GM21447 (cell line): ENCODE measurements around the gene MPHOSPH8.
"Not testable (repeated sequence)": the region's sequence is repeated elsewhere in the genome, so short reads cannot be mapped to it uniquely, and the experiment has no call there.

ENCODE experiments used
- ATAC-seq: cut with Tn5 transposase; IDR thresholded peaks from one replicate; pipeline ENCODE4 v1.9.1; 2021; ENCODE audit not compliant: unreplicated experiment

MPHOSPH8 gene

DNA sequence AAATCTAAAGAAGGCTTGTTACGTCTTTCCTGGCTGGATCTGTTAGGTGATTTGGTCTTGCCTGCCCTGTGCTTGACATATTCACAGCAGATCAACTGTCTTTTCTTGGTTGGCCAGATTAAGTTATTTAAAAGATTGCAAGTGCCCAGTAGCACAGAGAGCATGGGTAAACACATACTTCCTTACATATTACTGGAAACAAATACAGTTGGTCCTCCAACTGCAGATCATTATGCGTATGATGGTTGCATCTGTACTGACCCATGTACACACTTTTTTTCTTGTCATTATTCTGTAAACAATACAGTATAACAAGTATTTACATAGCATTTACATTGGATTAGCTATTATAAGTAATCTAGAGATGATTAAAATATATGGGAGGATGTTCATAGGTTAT, 9.2 kb upstream of the MPHOSPH8 start:
- no peak for ATAC-seq

GRCh38 chr13:19632915-19633478, 462 bp upstream of the MPHOSPH8 start:
- ATAC-seq, result no peak

DNA sequence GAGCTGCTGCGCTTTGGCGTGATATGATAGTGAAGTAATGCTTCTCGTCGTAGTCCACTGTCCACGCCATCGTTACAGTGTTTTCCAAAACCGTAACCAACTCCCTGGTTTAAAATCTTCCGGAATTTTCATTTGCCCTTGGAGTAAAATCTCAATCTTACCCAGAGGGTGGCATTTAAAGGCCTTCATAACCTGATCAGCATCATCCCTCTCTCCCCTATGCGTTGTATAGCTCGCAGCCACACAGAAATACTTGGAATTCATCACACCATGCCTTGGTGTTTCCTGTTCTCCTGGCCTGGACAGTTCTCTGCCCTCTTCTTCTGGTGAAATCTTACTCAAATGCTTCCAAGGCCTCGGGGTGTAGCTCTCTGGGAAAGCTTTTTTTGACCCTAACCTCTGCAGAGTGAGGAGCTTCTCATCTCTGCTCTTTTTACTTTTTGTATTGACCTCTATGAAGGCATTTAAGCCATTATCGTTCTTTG, 839 bp downstream of the MPHOSPH8 start:
- no peak for ATAC-seq

DNA sequence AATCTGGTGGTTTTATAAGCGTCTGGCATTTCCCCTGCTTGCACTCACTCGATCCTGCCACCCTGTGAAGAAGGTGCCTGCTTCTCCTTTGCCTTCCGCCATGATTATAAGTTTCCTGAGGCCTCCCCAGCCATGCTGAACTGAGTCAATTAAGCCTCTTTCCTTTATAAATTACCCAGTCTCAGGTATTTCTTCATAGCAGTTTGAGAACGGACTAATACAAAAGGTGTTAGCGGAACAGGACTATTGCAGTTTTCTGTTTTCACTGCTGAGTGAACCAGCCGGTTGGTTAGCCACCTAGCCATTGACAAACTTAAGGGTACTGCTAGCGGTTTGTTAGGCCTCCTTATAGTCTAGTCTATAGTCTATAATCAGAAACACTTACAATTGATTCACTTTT, 2.5 kb downstream of the MPHOSPH8 start:
- not testable (repeated sequence) for ATAC-seq

- ATAC-seq, result no peak
Observed at GRCh38 chr13:19643652-19644051, 10.2 kb downstream of the MPHOSPH8 start.

DNA sequence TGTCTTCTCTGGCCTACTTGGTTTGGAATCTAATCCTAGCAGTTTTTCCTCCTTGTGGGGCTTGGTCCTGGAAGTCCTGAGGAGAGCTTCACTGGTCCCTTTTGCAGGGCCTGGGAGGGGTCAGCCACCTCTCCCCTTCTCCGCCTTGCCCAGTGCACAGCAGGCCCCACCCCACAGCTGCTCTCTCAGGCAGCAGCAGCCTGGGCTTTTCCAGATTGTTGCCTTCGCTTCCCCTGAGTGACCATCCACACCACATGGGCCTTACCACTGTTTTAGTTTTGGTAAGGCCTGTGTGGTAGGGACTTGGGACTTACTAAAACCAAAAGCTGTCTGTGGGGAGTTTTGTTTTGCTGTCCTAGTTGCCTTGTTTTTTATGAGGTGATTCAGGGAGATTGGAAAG, 11.5 kb downstream of the MPHOSPH8 start:
- ATAC-seq, result no peak

DNA sequence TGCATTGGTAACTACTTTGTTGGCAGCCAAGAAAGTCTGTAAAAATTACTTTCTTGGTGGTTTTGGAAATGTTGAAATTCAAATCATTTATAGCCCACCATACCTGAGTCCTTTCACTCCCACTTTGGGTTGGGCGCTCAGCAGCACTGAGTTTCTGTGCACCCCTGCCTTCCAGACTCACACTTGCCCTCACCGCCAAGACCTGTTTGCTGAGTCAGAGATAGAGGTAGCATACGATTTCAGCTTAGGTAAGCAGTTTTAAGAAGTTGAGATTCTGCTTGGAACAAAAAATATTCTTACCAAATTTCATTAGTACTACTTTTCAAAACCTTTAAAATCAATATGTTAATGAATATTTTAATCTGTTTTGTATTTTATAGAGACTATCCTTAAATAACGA, 12.6 kb downstream of the MPHOSPH8 start:
- ATAC-seq, result no peak

- no peak for ATAC-seq
Observed at GRCh38 chr13:19650742-19651141, 17.3 kb downstream of the MPHOSPH8 start.

DNA sequence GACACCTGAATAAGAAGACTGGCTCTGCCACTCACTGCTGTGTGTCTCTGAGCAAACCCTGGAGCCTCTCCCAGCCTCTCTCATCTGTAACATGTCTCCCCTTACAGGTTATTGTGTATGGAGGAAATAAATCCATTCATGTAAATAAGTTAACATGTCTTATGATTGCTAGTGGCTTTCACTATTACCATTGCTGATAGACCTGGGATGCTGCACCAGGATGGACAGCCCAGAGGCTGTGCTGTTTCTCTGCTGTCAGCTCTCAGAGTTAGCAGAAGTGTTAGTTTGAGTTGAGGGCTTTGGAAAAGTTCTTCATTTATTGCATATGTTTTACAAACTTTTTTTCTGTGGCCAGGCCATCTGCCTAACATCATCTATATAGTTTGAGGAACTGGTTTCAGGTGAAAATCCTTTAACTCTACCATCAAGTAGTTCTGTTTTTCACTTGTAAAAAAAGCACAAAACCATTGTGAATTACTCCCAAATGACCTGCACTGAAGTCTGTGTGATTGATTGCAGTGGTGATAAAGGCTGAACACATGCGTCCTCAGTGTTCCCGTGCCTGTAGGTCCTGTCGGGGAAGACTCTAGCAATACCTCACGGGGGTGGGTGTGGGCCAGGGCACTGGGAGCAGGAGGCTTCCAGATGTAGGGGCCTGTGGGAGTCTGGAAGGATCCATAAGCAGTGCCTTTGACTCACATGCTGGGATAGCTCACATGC, 24.6 kb downstream of the MPHOSPH8 start:
- no peak for ATAC-seq

- ATAC-seq, result no peak
Observed at GRCh38 chr13:19658831-19659230, 25.4 kb downstream of the MPHOSPH8 start.

DNA sequence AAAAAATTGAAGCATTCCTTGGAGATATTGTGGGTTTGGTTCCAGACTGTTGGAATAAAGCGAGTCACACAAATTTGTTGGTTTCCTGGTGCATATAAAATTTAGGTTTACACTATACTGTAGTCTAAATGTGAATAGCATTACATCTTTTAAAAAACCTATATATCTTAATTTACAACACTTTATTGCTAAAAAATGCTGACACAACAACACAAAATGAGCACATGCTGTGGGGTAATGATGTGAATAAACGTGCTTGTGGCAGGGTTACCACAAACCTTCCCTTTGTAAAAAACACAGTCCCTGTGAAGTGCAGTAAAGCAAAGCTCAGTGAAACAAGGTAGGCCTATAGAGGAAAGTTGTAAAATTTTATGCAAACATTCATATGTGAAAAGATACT, 27.7 kb downstream of the MPHOSPH8 start:
- no peak for ATAC-seq

GRCh38 chr13:19661561-19661960, 28.1 kb downstream of the MPHOSPH8 start:
- no peak for ATAC-seq

GRCh38 chr13:19663416-19663979, 30.0 kb downstream of the MPHOSPH8 start:
- no peak for ATAC-seq

- no peak for ATAC-seq
Observed at GRCh38 chr13:19664481-19665230, 31.2 kb downstream of the MPHOSPH8 start.

GRCh38 chr13:19665427-19665859, 32.0 kb downstream of the MPHOSPH8 start:
- ATAC-seq, result no peak

- ATAC-seq, result no peak
Observed at GRCh38 chr13:19668778-19669177, 35.3 kb downstream of the MPHOSPH8 start.

DNA sequence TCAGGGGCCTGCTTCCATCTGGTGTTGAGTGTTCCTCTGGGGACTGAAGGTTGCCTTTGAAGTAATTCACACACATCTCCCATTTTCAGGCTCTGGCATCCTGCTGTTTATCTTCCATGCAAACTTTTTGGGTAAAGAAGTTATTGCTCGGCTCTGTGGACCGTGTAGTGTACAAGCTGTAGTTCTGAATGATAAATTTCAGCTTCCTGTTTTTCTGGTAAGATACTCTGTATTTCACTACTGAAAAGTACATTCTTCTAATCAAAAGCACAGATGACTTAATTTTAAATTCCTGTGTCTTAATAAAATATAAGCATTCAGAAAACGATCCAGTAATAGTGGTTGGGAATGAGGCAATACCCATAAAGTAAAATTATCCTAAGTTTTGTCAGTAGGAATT, 36.7 kb downstream of the MPHOSPH8 start:
- ATAC-seq, result no peak

DNA sequence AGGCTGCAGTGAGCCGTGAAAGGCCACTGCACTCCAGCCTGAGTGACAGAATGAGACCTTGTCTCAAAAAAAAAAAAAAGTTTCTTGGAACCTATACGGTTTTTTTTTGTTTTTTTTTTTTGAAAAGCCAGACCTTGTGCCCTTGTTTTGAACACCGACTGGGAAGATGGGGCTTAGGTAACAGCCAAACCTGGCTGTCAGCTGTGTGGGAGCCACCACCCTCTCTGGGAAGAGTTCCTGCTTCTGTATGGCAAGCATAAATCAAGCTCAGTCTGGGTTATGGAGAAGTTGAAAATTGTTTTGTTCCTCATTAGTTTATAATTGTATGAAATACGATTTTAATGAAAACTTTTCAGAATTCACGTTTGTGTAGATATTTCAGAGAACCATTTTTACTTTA, 39.5 kb downstream of the MPHOSPH8 start:
- ATAC-seq, result no peak

GRCh38 chr13:19673473-19674430, 40.3 kb downstream of the MPHOSPH8 start:
- no peak for ATAC-seq

DNA sequence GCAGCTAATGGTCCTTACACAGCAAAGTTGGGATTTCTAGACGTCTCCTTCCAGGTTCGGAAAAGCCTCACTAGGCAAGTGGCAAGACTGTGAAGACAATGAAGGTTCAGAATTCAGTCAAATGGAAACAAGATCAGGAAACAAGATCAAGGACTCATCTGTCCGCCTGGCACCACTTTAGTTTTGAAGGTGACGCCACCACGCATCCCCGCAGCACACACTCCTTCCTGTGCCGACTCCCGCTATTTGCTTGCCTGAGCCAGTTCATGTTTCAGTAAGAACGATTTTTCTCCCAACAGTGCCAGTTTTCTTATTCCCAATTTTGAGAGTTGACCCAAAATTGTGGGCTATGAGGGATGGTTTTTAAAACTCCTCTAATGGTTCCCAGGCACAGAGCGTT, 41.4 kb downstream of the MPHOSPH8 start:
- ATAC-seq, result no peak

GRCh38 chr13:19676168-19676567, 42.7 kb downstream of the MPHOSPH8 start:
- ATAC-seq, result no peak
